Fibroblast of peridontal ligament (primary cell): ENCODE data around the gene ATP10B.
"Not testable (repeated sequence)": the region's sequence is repeated elsewhere in the genome, so short reads cannot be mapped to it uniquely, and the experiment has no call there.

Source experiments
- DNase-seq: peaks from one replicate; pipeline ENCODE4 v3.0.0-alpha.2; 2010; ENCODE audit errors: extremely low read depth

ATP10B gene

GRCh38 chr5:160757194-160757593 is 94.8 kb downstream of the ATP10B start:
- no peak for DNase-seq

GRCh38 chr5:160750938-160751657 is 100.9 kb downstream of the ATP10B start:
- DNase-seq = no peak

GRCh38 chr5:160749682-160750081 is 102.3 kb downstream of the ATP10B start:
- no peak for DNase-seq

GRCh38 chr5:160749026-160749425 is 103.0 kb downstream of the ATP10B start:
- DNase-seq = no peak

GRCh38 chr5:160747987-160748386 is 104.0 kb downstream of the ATP10B start:
- DNase-seq = no peak

- no peak for DNase-seq
Observed at GRCh38 chr5:160747559-160747958, 104.5 kb downstream of the ATP10B start.

GRCh38 chr5:160744268-160745101 is 107.5 kb downstream of the ATP10B start:
- DNase-seq = no peak

- no peak for DNase-seq
Observed at GRCh38 chr5:160743027-160743426, 109.0 kb downstream of the ATP10B start.

- DNase-seq = no peak
Observed at GRCh38 chr5:160742446-160742845, 109.6 kb downstream of the ATP10B start.

GRCh38 chr5:160727296-160727997 is 124.6 kb downstream of the ATP10B start:
- no peak for DNase-seq

- no peak for DNase-seq
Observed at GRCh38 chr5:160726721-160727120, 125.3 kb downstream of the ATP10B start.

- no peak for DNase-seq
Observed at GRCh38 chr5:160720822-160721221, 131.2 kb downstream of the ATP10B start.

GRCh38 chr5:160715508-160715907 is 136.5 kb downstream of the ATP10B start:
- not testable (repeated sequence) for DNase-seq

- DNase-seq = no peak
Observed at GRCh38 chr5:160703547-160704189, 148.3 kb downstream of the ATP10B start.

GRCh38 chr5:160702934-160703333 is 149.1 kb downstream of the ATP10B start:
- DNase-seq = no peak

- DNase-seq = no peak
Observed at GRCh38 chr5:160702311-160702803, 149.7 kb downstream of the ATP10B start.

- no peak for DNase-seq
Observed at GRCh38 chr5:160701403-160701802, 150.6 kb downstream of the ATP10B start.

- no peak for DNase-seq
Observed at GRCh38 chr5:160699301-160699700, 152.7 kb downstream of the ATP10B start.

GRCh38 chr5:160697281-160697680 is 154.7 kb downstream of the ATP10B start:
- DNase-seq = no peak

- DNase-seq = no peak
Observed at GRCh38 chr5:160694896-160695295, 157.1 kb downstream of the ATP10B start.

GRCh38 chr5:160693831-160694465 is 158.1 kb downstream of the ATP10B start:
- no peak for DNase-seq
